Measurements from ENCODE around the gene MYLK3.

The MYLK3 gene

GRCh38 chr16:46757339-46758050 lies 9.4 kb upstream of the MYLK3 start:
- no peak for DNase-seq

GRCh38 chr16:46756772-46757171 lies 8.6 kb upstream of the MYLK3 start:
- DNase-seq: no peak

- no peak for DNase-seq
Measured at GRCh38 chr16:46753015-46753414, 4.9 kb upstream of the MYLK3 start.

GRCh38 chr16:46751381-46751780 lies 3.2 kb upstream of the MYLK3 start:
- no peak for DNase-seq

- no peak for DNase-seq
Measured at GRCh38 chr16:46748775-46749705, 896 bp upstream of the MYLK3 start.

- no peak for DNase-seq
Measured at GRCh38 chr16:46746821-46747776, 1.0 kb downstream of the MYLK3 start.

GRCh38 chr16:46745617-46746016 lies 2.5 kb downstream of the MYLK3 start:
- no peak for DNase-seq

GRCh38 chr16:46743232-46743719 lies 4.9 kb downstream of the MYLK3 start:
- DNase-seq: no peak

GRCh38 chr16:46739934-46740333 lies 8.2 kb downstream of the MYLK3 start:
- no peak for DNase-seq

GRCh38 chr16:46737621-46738214 lies 10.4 kb downstream of the MYLK3 start:
- no peak for DNase-seq

- DNase-seq: no peak
Measured at GRCh38 chr16:46736695-46737094, 11.4 kb downstream of the MYLK3 start.

GRCh38 chr16:46733319-46733830 lies 14.8 kb downstream of the MYLK3 start:
- no peak for DNase-seq

- no peak for DNase-seq
Measured at GRCh38 chr16:46732561-46732960, 15.6 kb downstream of the MYLK3 start.

GRCh38 chr16:46731691-46732555 lies 16.2 kb downstream of the MYLK3 start:
- DNase-seq: no peak

GRCh38 chr16:46730801-46731690 lies 17.1 kb downstream of the MYLK3 start:
- DNase-seq: no peak

- no peak for DNase-seq
Measured at GRCh38 chr16:46730126-46730525, 18.0 kb downstream of the MYLK3 start.

- DNase-seq: no peak
Measured at GRCh38 chr16:46729326-46729995, 18.7 kb downstream of the MYLK3 start.

GRCh38 chr16:46728806-46729205 lies 19.3 kb downstream of the MYLK3 start:
- DNase-seq: no peak

- DNase-seq: no peak
Measured at GRCh38 chr16:46727630-46728029, 20.5 kb downstream of the MYLK3 start.
